Liver (tissue), 3 donors: ENCODE results near the gene RBM42.
"Not testable (repeated sequence)": the region's sequence is repeated elsewhere in the genome, so short reads cannot be mapped to it uniquely, and the experiment has no call there.

ENCODE experiments used
- ATF3 ChIP-seq: IDR thresholded peaks from 2 replicates; pipeline ENCODE4 v1.6.1; 2016; ENCODE audit warnings: antibody characterized with exemption
- CTCF ChIP-seq: fragments of 150-350 bp; IDR thresholded peaks from 2 replicates; pipeline ENCODE4 v1.5.1; 2017; ENCODE audit warnings: improper control_type of control experiment, low read depth, low read length; ENCODE audit not compliant: missing input control
- GABPA ChIP-seq, 2 donors: IDR thresholded peaks in 1 of 2; conservative IDR thresholded peaks in 1 of 2; 2 replicates each; pipeline ENCODE4 v1.6.1; 2016; ENCODE audit warnings: antibody characterized with exemption in 2 of 2, mild to moderate bottlenecking in 1 of 2, moderate library complexity in 1 of 2
- MAX ChIP-seq: IDR thresholded peaks from 2 replicates; pipeline ENCODE4 v1.6.1; 2016; ENCODE audit warnings: antibody characterized with exemption
- REST ChIP-seq: IDR thresholded peaks from 2 replicates; pipeline ENCODE4 v1.6.1; 2016; ENCODE audit warnings: antibody characterized with exemption, mild to moderate bottlenecking
- RXRA ChIP-seq, 2 donors: IDR thresholded peaks; 2 replicates each; pipeline ENCODE4 v1.6.1; 2017 to 2018; ENCODE audit warnings: antibody characterized with exemption in 2 of 2, mild to moderate bottlenecking in 1 of 2
- YY1 ChIP-seq: IDR thresholded peaks from 2 replicates; pipeline ENCODE4 v1.6.1; 2016; ENCODE audit warnings: antibody characterized with exemption, mild to moderate bottlenecking
- donor health status: healthy.
- donor health status: healthy.

DNA sequence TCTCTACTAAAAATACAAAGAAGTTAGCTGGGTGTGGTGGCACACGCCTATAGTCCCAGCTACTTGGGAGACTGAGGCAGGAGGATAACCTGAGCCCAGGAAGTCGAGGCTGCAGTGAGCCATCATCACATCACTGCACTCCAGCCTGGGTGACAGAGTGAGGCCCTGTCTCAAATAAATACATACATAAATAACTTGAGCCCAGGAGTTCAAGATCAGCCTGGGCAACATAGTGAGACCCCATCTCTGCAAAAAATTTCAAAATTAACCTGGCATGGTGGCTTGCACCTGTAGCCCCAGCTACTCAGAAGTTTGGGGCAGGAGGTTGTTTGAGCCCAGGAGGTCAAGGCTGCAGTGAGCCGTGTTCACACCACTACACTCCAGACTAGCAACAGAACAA lies 33.8 kb upstream of the RBM42 start:
- TF ChIP-seq CTCF; MAX; GABPA (IDR thresholded peaks at IDR 0.05 in 1 of 2, conservative IDR thresholded peaks at IDR 0.05 in 1 of 2); RXRA (IDR thresholded peaks at IDR 0.05); REST; YY1; ATF3: not testable (repeated sequence)
